Measurements from ENCODE around the gene SV2B. TPM values are rescaled to one million over a fixed set of nuclear protein-coding genes. Genes with fewer than 3 reads are reported as not detected.

Gene SV2B
- total RNA-seq, 1 experiment from 2014 or later: not detected

GRCh38 chr15:91261345-91261744 lies 161.3 kb downstream of the SV2B start:
- no TSS peak for BruUV-seq (replicated peaks)
- Histone ChIP-seq H3K79me2 (ENCODE audit: insufficient read depth, low read length) (no peaks in the 10 kb centered on the region), H3K4me1 (ENCODE audit: control insufficient read depth in 1 of 2, insufficient read depth in 2 of 2, low read length in 2 of 2) (peaks cover 0 to 10% of the 10 kb centered on the region in 2 experiments; a peak in 1 of 4 replicates), H3K9ac (ENCODE audit: low read length) (no peak overlapping the region), H4K20me1 (ENCODE audit: insufficient read depth) (no peaks in the 10 kb centered on the region), H2AFZ (ENCODE audit: low read depth, low read length, poor library complexity, severe bottlenecking) (no peak overlapping the region), H3K9me3 (ENCODE audit: control insufficient read depth in 1 of 2, insufficient read depth in 1 of 2, low read depth in 1 of 2, low read length in 2 of 2) (no peaks in the 10 kb centered on the region), H3K4me3 (replicated peaks in 1 of 2; ENCODE audit: low read depth in 1 of 2, low read length in 2 of 2) (no peak overlapping the region), H3K9me2 (ENCODE audit: insufficient read depth) (no peaks in the 10 kb centered on the region), H3K27ac (ENCODE audit: low read depth, low read length) (no peak overlapping the region), H3K36me3 (ENCODE audit: control insufficient read depth in 1 of 2, insufficient read depth in 2 of 2, low read length in 2 of 2) (no peaks in the 10 kb centered on the region), H3K27me3 (ENCODE audit: insufficient read depth, low read length) (no peaks in the 10 kb centered on the region; the same call in 1 of the 2 replicates), H3K4me2 (ENCODE audit: low read length) (no peak overlapping the region)
- no peak for TF ChIP-seq ELF1 (IDR thresholded peaks at IDR 0.05; ENCODE audit: borderline replicate concordance, low read depth)
- no peak for TF ChIP-seq SP1 (IDR thresholded peaks at IDR 0.05; ENCODE audit: low read depth)
- no peak for TF ChIP-seq CTCF (IDR thresholded peaks at IDR 0.05 in 2 of 3, conservative IDR thresholded peaks at IDR 0.05 in 1 of 3; ENCODE audit: borderline replicate concordance in 1 of 3, insufficient read depth in 1 of 3, low read depth in 2 of 3, low read length in 2 of 3)
- TF ChIP-seq ZNF274 (IDR thresholded peaks at IDR 0.05; ENCODE audit: low read depth, low read length): no peak
- no peak for TF ChIP-seq EZH2phosphoT487 (IDR thresholded peaks at IDR 0.05; ENCODE audit: borderline replicate concordance)
- TF ChIP-seq ZBTB33 (IDR thresholded peaks at IDR 0.05; ENCODE audit: extremely low read depth, insufficient replicate concordance, low read length): no peak
- TF ChIP-seq JUND (IDR thresholded peaks at IDR 0.05): no peak
- no peak for TF ChIP-seq ZFX (IDR thresholded peaks at IDR 0.05)
- no peak for TF ChIP-seq CBX3 (IDR thresholded peaks at IDR 0.05; ENCODE audit: low read depth)
- ChIA-PET RAD21 (ENCODE audit: low non-redundant PET in 1 of 2, low total read pairs in 2 of 2, uncharacterized antibody in 2 of 2, unreplicated experiment in 2 of 2) (no interaction called here), CTCF (interaction anchor here (1.1 kb wide), 1 partner anchor 11 kb away, joined by 6 read pairs; no protein-coding TSS in a partner anchor), POLR2A (interaction anchor here (1.0 kb wide), 1 partner anchor 329 kb away, joined by 3 read pairs; the partner anchor contains the start of gene HDDC3)
- DNase-seq (ENCODE audit: low read depth, low spot score): no peak
- no peak for ATAC-seq
- intact Hi-C loops (cut with micrococcal nuclease): no loop called here
